Activated CD4-positive, alpha-beta memory T cell treated with anti-CD3 and anti-CD28 coated beads, Interleukin-2, amount 10 ng/mL, durations not matched to agents 7 days and 5 days (primary cell): ENCODE data around the gene CORO7. TPM values are rescaled to one million over a fixed set of nuclear protein-coding genes. Genes with fewer than 3 reads are reported as not detected.

ENCODE experiments used
- CTCF ChIA-PET: fragments of 350-600 bp; sonication (Branson Sonifier 250); formaldehyde crosslinking; loops from one replicate; lab custom pipeline; 2021; ENCODE audit warnings: antibody characterized with exemption, inconsistent platforms; lab: Charles Lee
- POLR2A ChIA-PET: fragments of 350-600 bp; sonication (Branson Sonifier 250); formaldehyde crosslinking; loops from one replicate; lab custom pipeline; 2021; ENCODE audit warnings: antibody characterized with exemption; lab: Charles Lee
- DNase-seq: peaks from one replicate; pipeline ENCODE4 v3.0.0-alpha.2; 2020
- H3K27ac Mint-ChIP-seq: one replicate; pipeline ENCODE4 v1.8.0; 2021; ENCODE audit warnings: mild to moderate bottlenecking, mixed read lengths
- H3K27me3 Mint-ChIP-seq: one replicate; pipeline ENCODE4 v1.8.0; 2021; ENCODE audit warnings: mixed read lengths
- H3K36me3 Mint-ChIP-seq: one replicate; pipeline ENCODE4 v1.8.0; 2021; ENCODE audit warnings: low read depth, mixed read lengths
- H3K4me1 Mint-ChIP-seq: one replicate; pipeline ENCODE4 v1.8.0; 2021; ENCODE audit warnings: mixed read lengths
- H3K4me3 Mint-ChIP-seq: one replicate; pipeline ENCODE4 v1.8.0; 2021; ENCODE audit warnings: mild to moderate bottlenecking, mixed read lengths
- H3K9me3 Mint-ChIP-seq: one replicate; pipeline ENCODE4 v1.8.0; 2021; ENCODE audit warnings: mixed read lengths
- total RNA-seq, 2 experiments: library from RNA; stranded (reverse); gene quantifications; one replicate each; pipeline ENCODE4 v1.2.3, GENCODE V29; 2021

CORO7 gene
- total RNA-seq, 2 experiments from 2014 or later, result 244 to 245 TPM

- Mint-ChIP-seq H3K9me3 (no peaks in the 10 kb centered on the region), H3K4me3 (no peak overlapping the region), H3K27ac (no peak overlapping the region), H3K27me3 (peaks cover 13% of the 10 kb centered on the region), H3K36me3 (no peaks in the 10 kb centered on the region), H3K4me1 (no peaks in the 10 kb centered on the region)
- CTCF ChIA-PET, result interaction anchor here (0.8 to 8.1 kb wide), 10 partner anchors 18 to 345 kb away, joined by 3 to 65 read pairs (median 6); no protein-coding TSS in a partner anchor
- POLR2A ChIA-PET, result interaction anchor here (1.1 to 1.6 kb wide), 3 partner anchors 15 to 54 kb away, joined by 3 to 7 read pairs (median 5); partner anchors contain the start of gene TFAP4
- no peak for DNase-seq
Observed at GRCh38 chr16:4327386-4328045, 88.9 kb downstream of the CORO7 start.

- Mint-ChIP-seq H3K4me3 (no peak overlapping the region), H3K36me3 (no peaks in the 10 kb centered on the region), H3K27me3 (peaks cover 13% of the 10 kb centered on the region), H3K9me3 (no peaks in the 10 kb centered on the region), H3K4me1 (no peaks in the 10 kb centered on the region), H3K27ac (no peak overlapping the region)
- POLR2A ChIA-PET, result no interaction called here
- DNase-seq, result no peak
- CTCF ChIA-PET, result interaction anchor here (1.0 to 3.9 kb wide), 3 partner anchors 16 to 71 kb away, joined by 3 to 23 read pairs (median 9); no protein-coding TSS in a partner anchor
Observed at GRCh38 chr16:4325253-4325758, 91.1 kb downstream of the CORO7 start.

- H3K36me3 Mint-ChIP-seq, result no peaks in the 10 kb centered on the region
- no peak overlapping the region for H3K4me3 Mint-ChIP-seq
- H3K9me3 Mint-ChIP-seq, result no peaks in the 10 kb centered on the region
- ChIA-PET CTCF (interaction anchor here (1.0 kb wide), 1 partner anchor 15 kb away, joined by 3 read pairs; no protein-coding TSS in a partner anchor), POLR2A (interaction anchor here (1.9 kb wide), 1 partner anchor 17 kb away, joined by 8 read pairs; no protein-coding TSS in a partner anchor)
- H3K27me3 Mint-ChIP-seq, result peaks cover 11% of the 10 kb centered on the region
- no peak overlapping the region for H3K27ac Mint-ChIP-seq
- peaks cover 3% of the 10 kb centered on the region for H3K4me1 Mint-ChIP-seq
- DNase-seq, result no peak
Observed at GRCh38 chr16:4324492-4325252, 91.7 kb downstream of the CORO7 start.

GRCh38 chr16:4323845-4324488 is 92.4 kb downstream of the CORO7 start:
- Mint-ChIP-seq H3K27me3 (peaks cover 14% of the 10 kb centered on the region), H3K4me1 (peaks cover 10% of the 10 kb centered on the region), H3K4me3 (no peak overlapping the region), H3K9me3 (no peaks in the 10 kb centered on the region), H3K27ac (no peak overlapping the region), H3K36me3 (no peaks in the 10 kb centered on the region)
- ChIA-PET CTCF (no interaction called here), POLR2A (interaction anchor here (1.9 kb wide), 1 partner anchor 16 kb away, joined by 8 read pairs; no protein-coding TSS in a partner anchor)
- no peak for DNase-seq

- peaks cover 13% of the 10 kb centered on the region for H3K27me3 Mint-ChIP-seq
- H3K9me3 Mint-ChIP-seq, result no peaks in the 10 kb centered on the region
- H3K4me1 Mint-ChIP-seq, result peaks cover 13% of the 10 kb centered on the region
- CTCF ChIA-PET, result no interaction called here
- POLR2A ChIA-PET, result interaction anchor here (0.7 to 1.9 kb wide), 2 partner anchors 15 to 85 kb away, joined by 3 to 8 read pairs; no protein-coding TSS in a partner anchor
- no peak for DNase-seq
- no peak overlapping the region for H3K4me3 Mint-ChIP-seq
- H3K27ac Mint-ChIP-seq, result no peak overlapping the region
- H3K36me3 Mint-ChIP-seq, result no peaks in the 10 kb centered on the region
Observed at GRCh38 chr16:4323071-4323844, 93.1 kb downstream of the CORO7 start.

GRCh38 chr16:4322121-4323052 is 94.0 kb downstream of the CORO7 start:
- Mint-ChIP-seq H3K27ac (no peak overlapping the region), H3K4me1 (peaks cover 13% of the 10 kb centered on the region), H3K27me3 (peaks cover 12% of the 10 kb centered on the region), H3K4me3 (no peak overlapping the region), H3K36me3 (no peaks in the 10 kb centered on the region), H3K9me3 (no peaks in the 10 kb centered on the region)
- CTCF ChIA-PET, result no interaction called here
- no peak for DNase-seq
- POLR2A ChIA-PET, result interaction anchor here (0.7 to 1.9 kb wide), 2 partner anchors 14 to 84 kb away, joined by 3 to 8 read pairs; no protein-coding TSS in a partner anchor

- DNase-seq, result no peak
- no peaks in the 10 kb centered on the region for H3K36me3 Mint-ChIP-seq
- no peak overlapping the region for H3K27ac Mint-ChIP-seq
- ChIA-PET POLR2A (interaction anchor here (1.3 kb wide), 2 partner anchors 11 to 50 kb away, joined by 3 to 5 read pairs; no protein-coding TSS in a partner anchor), CTCF (no interaction called here)
- H3K4me3 Mint-ChIP-seq, result no peak overlapping the region
- H3K27me3 Mint-ChIP-seq, result peaks cover 14% of the 10 kb centered on the region
- peaks cover 14% of the 10 kb centered on the region for H3K4me1 Mint-ChIP-seq
- no peaks in the 10 kb centered on the region for H3K9me3 Mint-ChIP-seq
Observed at GRCh38 chr16:4321286-4322120, 94.9 kb downstream of the CORO7 start.

- no peak overlapping the region for H3K4me3 Mint-ChIP-seq
Observed at GRCh38 chr16:4320571-4321137, 95.7 kb downstream of the CORO7 start.

GRCh38 chr16:4319454-4320421 is 96.7 kb downstream of the CORO7 start:
- Mint-ChIP-seq H3K36me3 (no peaks in the 10 kb centered on the region), H3K4me1 (peaks cover 17% of the 10 kb centered on the region), H3K4me3 (peak overlapping the region; percentile 24), H3K27ac (no peak overlapping the region), H3K27me3 (peaks cover 12% of the 10 kb centered on the region), H3K9me3 (no peaks in the 10 kb centered on the region)
- ChIA-PET POLR2A (interaction anchor here (0.7 kb wide), 1 partner anchor 12 kb away, joined by 3 read pairs; no protein-coding TSS in a partner anchor), CTCF (interaction anchor here (2.3 kb wide), 1 partner anchor 66 kb away, joined by 5 read pairs; no protein-coding TSS in a partner anchor)
- peak; percentile 81 for DNase-seq

More at GRCh38 chr16:4320571-4321137, 95.7 kb downstream of the CORO7 start:
- Mint-ChIP-seq H3K27me3 (peaks cover 10% of the 10 kb centered on the region), H3K27ac (no peak overlapping the region), H3K9me3 (no peaks in the 10 kb centered on the region), H3K4me1 (peaks cover 14% of the 10 kb centered on the region), H3K36me3 (no peaks in the 10 kb centered on the region)
- ChIA-PET POLR2A (interaction anchor here (1.3 kb wide), 2 partner anchors 10 to 49 kb away, joined by 3 to 5 read pairs; no protein-coding TSS in a partner anchor), CTCF (interaction anchor here (2.3 kb wide), 1 partner anchor 67 kb away, joined by 5 read pairs; no protein-coding TSS in a partner anchor)
- no peak for DNase-seq
